Neural crest cell (in vitro differentiated cells): ENCODE results near the gene PRKCE. TPM values are rescaled to one million over a fixed set of nuclear protein-coding genes. Genes with fewer than 3 reads are reported as not detected.

Experiments
- DNase-seq: peaks from one replicate; pipeline ENCODE4 v3.0.0; 2021; ENCODE audit warnings: low read depth, mixed read lengths, low spot score
- H3K27ac Mint-ChIP-seq: one replicate; pipeline ENCODE4 v1.8.0; 2021; ENCODE audit warnings: mild to moderate bottlenecking, mixed read lengths; ENCODE audit not compliant: unreplicated experiment
- H3K27me3 Mint-ChIP-seq: 2 replicates; pipeline ENCODE4 v1.8.0; 2021; ENCODE audit warnings: low read depth, mild to moderate bottlenecking, mixed read lengths
- H3K36me3 Mint-ChIP-seq: 2 replicates; pipeline ENCODE4 v1.8.0; 2021; ENCODE audit warnings: low read depth, mild to moderate bottlenecking, mixed read lengths
- H3K4me1 Mint-ChIP-seq: 2 replicates; pipeline ENCODE4 v1.8.0; 2021; ENCODE audit warnings: mixed read lengths
- H3K4me3 Mint-ChIP-seq: one replicate; pipeline ENCODE4 v1.8.0; 2021; ENCODE audit warnings: mild to moderate bottlenecking, mixed read lengths
- H3K9me3 Mint-ChIP-seq: 2 replicates; pipeline ENCODE4 v1.8.0; 2021; ENCODE audit warnings: mixed read lengths
- total RNA-seq: library from RNA; stranded (reverse); gene quantifications from 2 replicates; pipeline ENCODE4 v1.2.1, GENCODE V29; 2021
- TF ChIP-seq, protein P1 (sequence below): fragments of 200-600 bp; sonication (generic); conservative IDR thresholded peaks from 2 replicates; pipeline ENCODE4 v1.5.0; 2021; ENCODE audit warnings: antibody characterized with exemption, mild to moderate bottlenecking

Gene PRKCE
- total RNA-seq, 1 donor from 2014 or later: 15.6 TPM

DNA sequence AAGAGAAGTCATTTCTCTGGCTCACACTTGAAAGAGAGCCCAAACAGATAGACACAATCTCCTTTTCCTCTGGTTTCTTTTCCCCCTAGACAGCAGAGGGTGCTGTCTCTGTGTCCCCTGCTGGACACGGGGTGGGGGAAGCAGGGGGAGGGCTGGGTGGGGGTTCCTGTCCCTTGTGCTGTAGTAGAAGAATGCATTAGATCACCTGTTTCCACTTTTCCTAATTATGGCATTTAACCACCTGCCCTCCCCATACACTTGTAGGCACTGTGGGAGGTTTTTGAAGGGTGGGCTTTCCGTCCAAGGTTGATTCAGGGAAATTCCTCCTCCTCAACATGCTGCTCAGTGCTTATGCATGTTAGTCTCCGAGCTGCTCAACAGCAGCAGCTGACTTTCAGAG lies 439.5 kb downstream of the PRKCE start:
- H3K27me3 Mint-ChIP-seq: no peaks in the 10 kb centered on the region

GRCh38 chr2:46091961-46092667 lies 440.6 kb downstream of the PRKCE start:
- no peaks in the 10 kb centered on the region for H3K27me3 Mint-ChIP-seq
- H3K36me3 Mint-ChIP-seq: peaks cover 31% of the 10 kb centered on the region
- peaks cover 12% of the 10 kb centered on the region for H3K9me3 Mint-ChIP-seq
- H3K4me1 Mint-ChIP-seq: no peaks in the 10 kb centered on the region
- H3K4me3 Mint-ChIP-seq: no peak overlapping the region
- TF ChIP-seq, protein P1, sequence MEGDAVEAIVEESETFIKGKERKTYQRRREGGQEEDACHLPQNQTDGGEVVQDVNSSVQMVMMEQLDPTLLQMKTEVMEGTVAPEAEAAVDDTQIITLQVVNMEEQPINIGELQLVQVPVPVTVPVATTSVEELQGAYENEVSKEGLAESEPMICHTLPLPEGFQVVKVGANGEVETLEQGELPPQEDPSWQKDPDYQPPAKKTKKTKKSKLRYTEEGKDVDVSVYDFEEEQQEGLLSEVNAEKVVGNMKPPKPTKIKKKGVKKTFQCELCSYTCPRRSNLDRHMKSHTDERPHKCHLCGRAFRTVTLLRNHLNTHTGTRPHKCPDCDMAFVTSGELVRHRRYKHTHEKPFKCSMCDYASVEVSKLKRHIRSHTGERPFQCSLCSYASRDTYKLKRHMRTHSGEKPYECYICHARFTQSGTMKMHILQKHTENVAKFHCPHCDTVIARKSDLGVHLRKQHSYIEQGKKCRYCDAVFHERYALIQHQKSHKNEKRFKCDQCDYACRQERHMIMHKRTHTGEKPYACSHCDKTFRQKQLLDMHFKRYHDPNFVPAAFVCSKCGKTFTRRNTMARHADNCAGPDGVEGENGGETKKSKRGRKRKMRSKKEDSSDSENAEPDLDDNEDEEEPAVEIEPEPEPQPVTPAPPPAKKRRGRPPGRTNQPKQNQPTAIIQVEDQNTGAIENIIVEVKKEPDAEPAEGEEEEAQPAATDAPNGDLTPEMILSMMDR: no peak
- no peak for DNase-seq
- no peak overlapping the region for H3K27ac Mint-ChIP-seq

More for the DNA sequence above, 439.5 kb downstream of the PRKCE start:
- no peak overlapping the region for H3K4me3 Mint-ChIP-seq
- H3K36me3 Mint-ChIP-seq: peaks cover 37% of the 10 kb centered on the region
- no peak overlapping the region for H3K27ac Mint-ChIP-seq
- H3K9me3 Mint-ChIP-seq: peaks cover 12% of the 10 kb centered on the region
- TF ChIP-seq, protein P1: no peak
- DNase-seq: no peak
- peaks cover 4% of the 10 kb centered on the region for H3K4me1 Mint-ChIP-seq

GRCh38 chr2:46094689-46095088 lies 443.2 kb downstream of the PRKCE start:
- Mint-ChIP-seq H3K4me1 (no peaks in the 10 kb centered on the region), H3K27ac (no peak overlapping the region), H3K4me3 (no peak overlapping the region), H3K9me3 (peaks cover 7% of the 10 kb centered on the region), H3K27me3 (no peaks in the 10 kb centered on the region), H3K36me3 (peaks cover 17% of the 10 kb centered on the region)
- no peak for DNase-seq
- TF ChIP-seq, protein P1: no peak

DNA sequence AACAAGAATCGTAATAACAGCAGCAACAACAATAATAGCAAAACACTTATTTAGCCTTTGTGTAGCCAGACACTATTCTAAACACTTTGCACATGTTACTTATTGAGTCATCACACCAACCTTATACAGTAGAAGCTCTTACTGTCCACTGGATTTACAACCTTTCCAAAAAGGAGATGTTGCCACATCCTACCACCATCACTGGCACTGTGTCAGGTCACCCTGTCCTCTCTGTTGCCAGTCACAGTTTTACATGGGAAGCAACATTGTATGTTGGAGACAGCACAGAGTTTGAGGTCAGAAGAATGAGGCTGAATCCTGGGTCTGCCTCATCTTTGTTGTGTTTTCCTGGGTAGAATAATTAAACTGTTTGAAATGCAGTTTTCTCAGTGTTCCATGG lies 444.4 kb downstream of the PRKCE start:
- H3K27me3 Mint-ChIP-seq: no peaks in the 10 kb centered on the region
- H3K36me3 Mint-ChIP-seq: peaks cover 17% of the 10 kb centered on the region
- H3K4me1 Mint-ChIP-seq: no peaks in the 10 kb centered on the region

DNA sequence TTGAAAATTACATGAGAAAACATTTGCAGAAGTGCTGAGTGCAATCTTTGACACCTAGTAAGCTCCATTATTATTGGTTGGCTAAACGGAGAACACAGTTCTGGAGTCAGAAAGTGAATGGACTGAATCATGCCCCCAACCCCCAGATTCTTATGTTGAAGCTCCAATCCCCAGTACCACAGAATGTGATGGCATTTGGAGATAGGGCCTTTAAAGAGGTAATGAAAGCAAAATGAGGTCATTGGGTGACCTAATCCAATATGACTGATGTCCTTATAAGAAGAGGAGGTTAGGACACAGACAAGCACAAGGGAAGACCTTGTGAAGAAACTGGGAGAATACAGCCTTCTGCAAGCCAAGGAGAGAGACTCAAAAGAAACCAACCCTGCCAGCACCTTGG lies 444.8 kb downstream of the PRKCE start:
- Mint-ChIP-seq H3K4me3 (no peak overlapping the region), H3K9me3 (peaks cover 7% of the 10 kb centered on the region), H3K27ac (no peak overlapping the region), H3K4me1 (no peaks in the 10 kb centered on the region), H3K36me3 (peaks cover 20% of the 10 kb centered on the region), H3K27me3 (no peaks in the 10 kb centered on the region)
- DNase-seq: no peak
- TF ChIP-seq, protein P1: no peak

More for the DNA sequence above, 444.4 kb downstream of the PRKCE start:
- Mint-ChIP-seq H3K9me3 (peaks cover 7% of the 10 kb centered on the region), H3K27ac (no peak overlapping the region), H3K4me3 (no peak overlapping the region)
- TF ChIP-seq, protein P1: no peak
- no peak for DNase-seq
